GM18858 (cell line): Measurements from ENCODE around the gene ZNHIT1.
"Not testable (repeated sequence)": the region's sequence is repeated elsewhere in the genome, so short reads cannot be mapped to it uniquely, and the experiment has no call there.

ENCODE experiments used
- ATAC-seq: cut with Tn5 transposase; IDR thresholded peaks from one replicate; pipeline ENCODE4 v1.9.1; 2021; ENCODE audit not compliant: unreplicated experiment

Gene ZNHIT1

DNA sequence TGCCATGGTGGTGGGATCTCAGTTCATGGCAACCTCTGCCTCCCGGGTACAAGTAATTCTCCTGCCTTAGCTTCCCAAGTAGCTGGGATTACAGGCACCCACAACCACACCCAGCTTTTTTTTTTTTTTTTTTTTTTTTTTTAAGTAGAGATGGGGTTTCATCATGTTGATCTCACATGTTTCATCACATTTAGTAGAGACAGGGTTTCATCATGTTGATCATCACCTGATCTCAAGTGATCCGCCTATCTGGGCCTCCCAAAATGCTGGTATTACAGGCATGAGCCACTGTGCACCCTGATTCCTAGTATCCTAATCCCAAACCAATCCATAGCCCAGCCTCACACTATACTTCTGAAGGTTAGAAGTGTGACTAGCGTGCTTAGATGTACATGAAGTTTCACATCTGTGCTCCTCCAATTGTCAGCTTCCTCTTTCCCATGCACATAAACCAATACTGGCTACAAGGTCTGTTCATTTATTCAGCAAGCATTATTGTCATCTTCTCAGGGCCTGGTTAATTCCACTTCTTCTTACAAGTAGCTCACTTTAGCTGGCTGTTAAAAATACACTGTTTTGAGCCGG lies 31.0 kb upstream of the ZNHIT1 start:
- ATAC-seq: no peak

DNA sequence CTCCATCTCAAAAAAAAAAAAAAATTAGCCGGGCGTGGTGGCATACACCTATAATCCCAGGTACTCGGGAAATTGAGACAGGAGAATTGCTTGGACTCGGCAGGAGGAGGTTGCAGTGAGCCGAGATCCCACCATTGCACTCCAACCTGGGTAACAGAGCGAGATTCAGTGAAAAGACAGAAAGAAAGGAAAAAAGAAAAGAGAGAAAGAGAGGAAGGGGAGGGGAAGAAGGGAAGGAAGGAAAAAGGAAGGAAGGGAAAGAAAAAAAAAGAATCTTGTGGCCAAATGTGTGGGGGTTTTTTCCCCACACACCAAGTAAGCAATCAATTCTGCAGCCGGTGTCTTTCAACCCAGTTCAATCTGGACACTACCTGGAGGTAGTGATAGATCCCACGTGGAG lies 28.9 kb upstream of the ZNHIT1 start:
- ATAC-seq: no peak

DNA sequence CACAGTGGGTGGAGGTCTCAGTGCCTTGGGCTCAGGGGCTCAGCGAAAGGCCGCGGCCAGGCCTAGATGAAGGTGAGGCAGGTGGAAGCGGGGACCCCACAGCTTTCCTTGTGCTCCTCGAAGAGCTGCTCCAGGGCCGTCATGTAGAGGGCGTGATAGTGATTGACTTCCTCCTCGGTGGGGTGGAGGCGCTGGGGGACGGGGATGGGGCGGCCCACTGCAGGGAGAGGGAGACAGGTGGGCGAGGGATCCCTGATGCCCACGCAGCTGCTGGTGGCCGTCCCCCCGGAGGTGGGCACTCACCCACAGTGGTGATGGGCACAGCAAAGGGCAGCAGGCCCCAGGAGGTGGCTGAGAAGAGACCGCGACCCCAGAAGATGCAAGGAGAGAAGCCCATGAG lies 22.1 kb upstream of the ZNHIT1 start:
- ATAC-seq: no peak

DNA sequence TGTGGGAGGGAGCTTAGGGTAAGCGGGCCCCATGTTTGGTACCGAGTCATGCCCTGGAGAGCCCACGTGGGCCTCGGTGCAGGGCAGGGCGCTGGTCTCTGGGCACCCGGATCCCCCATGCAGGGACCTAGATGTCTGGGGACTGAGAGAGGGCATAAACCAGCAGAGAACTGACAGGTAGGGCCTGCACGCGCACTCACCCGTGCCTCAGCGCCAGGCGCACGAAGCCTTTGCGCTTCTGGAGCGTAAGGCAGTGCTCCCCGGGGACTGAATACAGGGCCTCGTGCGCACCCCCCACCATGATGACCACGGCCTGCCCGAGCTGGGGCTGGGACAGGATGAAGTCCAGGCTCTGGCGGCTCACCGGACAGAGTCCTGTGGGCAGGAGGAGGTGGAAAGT lies 20.0 kb upstream of the ZNHIT1 start:
- ATAC-seq: no peak

DNA sequence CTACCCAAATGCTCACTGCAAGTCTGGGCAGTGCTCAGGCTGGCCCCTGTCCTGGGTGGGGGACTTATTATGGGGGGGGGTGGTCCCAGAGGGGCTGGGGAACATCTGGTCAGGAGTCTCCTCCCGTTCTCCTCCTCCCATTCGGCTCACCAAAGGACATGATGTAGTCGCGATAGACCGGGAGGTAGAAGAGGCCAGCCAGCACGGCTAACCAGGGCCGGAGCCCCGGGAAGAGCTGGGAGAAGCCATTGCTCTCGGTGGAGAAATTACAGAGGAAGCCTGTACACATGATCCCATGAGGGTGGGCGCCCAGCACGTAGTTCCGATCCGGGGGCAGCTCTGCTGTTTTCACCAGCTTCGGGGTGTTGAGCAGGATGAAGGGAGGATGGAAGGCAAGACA lies 19.5 kb upstream of the ZNHIT1 start:
- no peak for ATAC-seq

DNA sequence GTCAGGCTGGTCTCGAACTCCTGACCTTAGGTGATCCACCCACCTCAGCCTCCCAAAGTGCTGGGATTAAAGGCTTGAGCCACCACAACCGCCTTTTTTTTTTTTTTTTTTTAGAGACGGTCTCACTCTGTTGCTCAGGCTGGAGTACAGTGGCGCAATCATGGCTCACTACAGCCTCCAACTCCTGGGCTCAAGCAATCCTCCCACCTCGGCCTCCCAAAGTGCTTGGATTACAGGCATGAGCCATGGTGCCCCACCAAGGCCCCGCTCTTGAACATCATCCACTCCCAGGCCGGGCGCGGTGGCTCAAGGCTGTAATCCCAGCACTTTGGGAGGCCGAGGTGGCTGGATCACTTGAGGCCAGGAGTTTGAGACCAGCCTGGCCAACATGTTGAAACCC lies 18.4 kb upstream of the ZNHIT1 start:
- not testable (repeated sequence) for ATAC-seq

DNA sequence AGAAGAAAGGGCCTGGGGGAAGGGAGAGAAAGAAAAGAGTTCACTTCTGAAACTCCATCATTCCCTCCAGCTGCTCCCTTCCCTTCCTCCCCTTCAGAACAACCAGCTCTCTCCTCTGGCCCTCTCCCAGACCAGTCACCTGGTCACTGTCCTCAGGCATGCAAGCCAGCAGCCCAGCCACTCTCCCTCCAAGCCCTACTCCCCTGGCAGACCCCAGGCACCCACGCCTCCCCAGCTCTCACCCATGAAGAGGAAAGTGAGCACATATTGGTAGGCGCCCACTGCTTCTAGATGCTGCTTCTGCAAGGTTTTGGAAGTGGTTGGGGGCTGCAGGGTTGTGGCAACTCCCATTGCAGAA lies 17.5 kb upstream of the ZNHIT1 start:
- no peak for ATAC-seq

DNA sequence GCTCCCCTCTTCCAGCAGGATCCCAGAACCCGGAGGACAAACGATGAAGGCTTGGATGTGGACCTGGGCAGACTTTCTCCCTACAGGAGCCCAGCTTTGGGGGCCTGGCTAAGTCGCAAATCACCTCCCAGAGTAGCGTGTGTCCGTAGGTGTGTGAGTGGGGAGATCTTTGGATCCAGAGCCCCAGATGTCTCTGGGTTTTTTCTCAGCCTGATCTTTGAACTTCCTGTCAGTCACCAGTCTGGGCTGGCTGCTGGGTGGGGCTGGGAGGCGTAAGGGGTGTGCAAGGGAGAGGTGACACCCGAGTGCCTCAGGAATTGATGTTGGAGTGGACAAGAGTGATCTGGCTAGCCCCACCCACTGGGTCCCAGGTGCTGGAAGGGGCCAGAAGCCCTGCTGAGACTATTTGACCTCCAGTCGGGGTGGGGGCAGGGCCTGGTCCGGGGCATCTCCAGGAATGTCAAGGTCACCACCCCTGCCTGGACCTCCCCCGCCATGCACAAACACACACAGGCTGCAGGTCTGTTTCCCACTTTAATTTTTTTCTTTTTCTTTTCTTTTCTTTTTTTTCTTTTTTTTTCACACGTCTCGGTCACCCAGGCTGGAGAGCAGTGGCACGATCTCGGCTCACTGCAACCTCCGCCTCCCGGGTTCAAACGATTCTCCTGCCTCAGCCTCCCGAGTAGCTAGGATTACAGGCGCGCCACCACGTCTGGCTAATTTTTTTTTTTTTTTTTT lies 16.9 kb upstream of the ZNHIT1 start, which contains the start of gene MOGAT3:
TSS of gene MOGAT3 (minus strand) at position 175 of the 738 bp plus-strand sequence. CDS start 182 bp downstream, outside the sequence.
- ATAC-seq: no peak

DNA sequence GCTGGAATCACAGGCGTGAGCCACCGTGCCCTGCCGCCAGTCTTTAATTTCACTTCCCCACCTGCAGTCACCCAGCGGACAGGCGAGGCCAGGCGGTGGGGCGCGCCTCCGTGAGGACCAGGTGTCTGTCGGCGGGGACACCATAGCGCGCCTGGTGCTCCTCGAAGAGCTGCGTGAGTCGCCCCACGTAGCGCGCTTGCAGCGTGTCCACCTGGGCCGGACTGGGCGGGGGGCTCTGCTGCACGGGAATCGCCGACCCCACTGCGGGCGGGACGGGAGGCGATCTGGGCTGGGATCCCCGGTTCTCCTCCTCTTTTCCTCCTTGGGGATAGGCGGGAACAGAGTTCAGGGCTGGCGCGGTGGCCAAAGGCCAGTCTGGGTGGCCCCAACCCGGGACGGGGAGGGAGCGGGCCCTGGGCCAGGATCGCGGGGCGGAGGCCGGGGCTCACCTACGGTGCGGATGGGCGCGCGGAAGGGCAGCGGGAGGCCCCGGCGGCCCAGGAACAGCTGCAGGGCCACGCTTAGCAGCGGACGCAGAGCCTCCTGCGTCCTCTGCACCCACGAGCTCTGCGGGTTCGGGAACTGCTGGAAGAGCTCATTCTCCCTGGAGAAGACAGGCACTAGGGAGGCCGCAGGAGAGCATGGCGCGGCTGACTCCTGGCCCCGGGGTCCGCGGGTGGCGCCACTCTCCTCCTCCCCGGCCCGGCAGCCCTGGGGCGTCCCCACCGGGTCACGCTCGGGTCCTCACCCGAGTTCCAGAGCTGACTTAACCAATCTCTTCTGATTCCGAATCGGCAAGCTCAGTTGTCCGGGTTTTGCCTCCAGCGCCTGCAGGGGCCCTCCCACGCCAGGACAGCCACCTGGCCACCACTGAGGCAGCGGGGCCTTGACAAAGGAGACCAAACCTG lies 16.0 kb upstream of the ZNHIT1 start:
- ATAC-seq: no peak

DNA sequence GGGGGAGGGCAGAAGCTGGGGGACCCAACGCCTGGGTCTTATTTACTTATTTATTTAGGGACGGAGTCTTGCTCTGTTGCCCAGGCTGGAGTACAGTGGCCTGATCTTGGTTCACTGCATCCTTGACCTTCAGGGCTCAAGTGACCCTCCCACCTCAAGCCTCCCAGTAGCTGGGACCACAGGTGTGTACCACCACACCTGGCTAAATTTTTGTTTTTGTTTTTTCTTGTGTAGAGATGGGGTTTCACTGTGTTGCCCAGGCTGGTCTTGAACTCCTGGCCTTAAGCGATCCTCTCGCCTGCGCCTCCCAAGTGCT lies 15.4 kb upstream of the ZNHIT1 start:
- ATAC-seq: no peak

DNA sequence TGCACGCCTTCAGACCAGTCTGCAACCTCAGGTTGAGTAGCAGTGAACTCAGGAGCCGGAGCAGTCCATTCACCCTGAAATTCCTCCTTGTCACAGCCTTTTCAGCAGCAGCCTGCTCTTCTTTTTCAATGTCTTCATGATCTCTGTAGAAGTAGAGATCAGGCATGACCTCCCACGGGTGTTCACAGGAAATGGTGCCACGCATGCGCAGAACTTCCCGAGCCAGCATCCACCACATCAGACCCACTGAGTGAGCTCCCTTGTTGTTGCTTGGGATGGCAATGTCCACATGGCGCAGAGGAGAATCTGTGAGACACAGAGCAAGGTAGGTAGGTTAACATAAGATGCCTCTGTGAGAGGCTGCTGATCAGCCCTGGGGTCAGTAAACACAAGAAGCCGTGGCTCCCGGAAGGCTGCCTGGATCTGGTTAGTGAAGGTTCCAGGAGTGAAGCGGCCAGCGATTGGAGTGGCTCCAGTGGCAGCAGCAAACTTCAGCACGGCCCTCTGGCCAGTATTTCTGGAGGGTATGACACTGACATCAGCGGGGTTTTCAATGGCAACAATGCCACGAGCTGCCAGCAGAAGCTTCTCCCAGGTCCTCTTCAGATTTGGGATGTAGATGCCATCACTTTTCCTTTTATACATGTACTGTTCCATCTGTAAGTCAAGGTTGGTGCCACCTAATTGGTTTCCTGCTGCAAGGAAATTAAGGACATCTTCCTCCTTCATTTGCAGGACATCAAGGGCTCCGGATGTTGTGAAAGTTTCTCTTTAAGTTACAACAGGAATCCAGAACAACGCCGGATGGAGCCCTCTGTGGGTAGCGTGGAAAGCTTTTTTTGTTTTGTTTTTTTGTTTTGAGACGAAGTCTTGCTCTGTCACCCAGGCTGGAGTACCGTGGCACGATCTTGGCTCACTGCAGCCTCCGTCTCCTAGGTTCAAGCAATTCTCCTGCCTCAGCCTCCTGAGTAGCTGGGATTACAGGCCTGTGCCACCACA lies 13.9 kb upstream of the ZNHIT1 start:
- ATAC-seq: not testable (repeated sequence)

DNA sequence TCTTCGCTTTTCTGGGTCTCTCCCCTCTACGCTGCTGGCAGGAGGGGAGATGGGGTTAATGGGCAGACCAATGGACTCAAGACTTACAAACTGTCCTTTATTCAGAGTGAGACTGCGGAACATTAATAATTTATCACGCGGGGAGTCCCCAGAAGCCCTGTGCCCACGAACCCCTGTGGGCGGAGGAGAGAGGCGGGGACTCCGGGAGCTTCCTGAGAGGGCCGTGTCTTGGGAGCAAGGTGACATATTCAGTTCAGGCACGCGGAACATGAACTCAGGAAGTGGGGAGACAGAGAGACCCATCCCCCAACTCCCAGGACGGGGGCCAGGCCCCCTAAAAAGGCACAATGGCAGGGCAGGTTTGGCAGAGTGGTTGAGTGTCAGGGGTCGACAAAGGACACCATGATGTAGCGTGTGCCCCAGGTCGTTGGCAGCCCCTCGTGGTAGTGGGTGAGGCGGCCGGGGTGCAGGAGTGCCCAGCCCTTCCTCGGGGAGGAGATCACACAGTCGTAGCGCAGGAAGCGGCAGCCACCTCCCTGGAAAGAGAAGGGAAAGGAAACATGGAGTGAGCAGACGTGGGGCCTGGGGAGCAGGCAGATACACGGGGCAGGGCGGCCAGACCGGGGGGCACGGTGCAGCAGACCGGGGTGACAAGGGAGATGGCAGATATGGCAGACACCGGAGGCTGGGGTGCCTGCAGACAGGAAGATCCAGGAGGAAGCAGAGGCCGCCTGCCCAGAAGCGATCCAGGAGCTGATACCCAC lies 11.9 kb upstream of the ZNHIT1 start:
- no peak for ATAC-seq

DNA sequence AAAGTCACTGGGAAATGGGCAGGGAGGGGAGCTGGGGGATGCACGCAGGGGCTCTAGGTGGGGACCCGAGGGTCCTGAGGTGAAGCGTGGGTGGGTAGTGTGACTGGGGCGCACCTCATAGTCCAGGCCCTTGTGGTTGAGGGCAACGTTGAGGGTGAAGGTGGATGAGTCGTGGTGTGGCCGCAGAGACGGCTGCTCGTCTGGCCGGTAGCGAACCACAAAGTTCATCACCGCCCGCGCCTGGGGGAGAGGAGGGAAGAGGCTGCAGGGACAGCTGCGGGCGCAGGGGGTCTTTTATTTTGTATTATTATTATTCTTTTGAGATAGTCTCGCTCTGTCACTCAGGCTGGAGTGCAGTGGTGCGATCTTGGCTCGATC lies 11.3 kb upstream of the ZNHIT1 start:
- no peak for ATAC-seq

DNA sequence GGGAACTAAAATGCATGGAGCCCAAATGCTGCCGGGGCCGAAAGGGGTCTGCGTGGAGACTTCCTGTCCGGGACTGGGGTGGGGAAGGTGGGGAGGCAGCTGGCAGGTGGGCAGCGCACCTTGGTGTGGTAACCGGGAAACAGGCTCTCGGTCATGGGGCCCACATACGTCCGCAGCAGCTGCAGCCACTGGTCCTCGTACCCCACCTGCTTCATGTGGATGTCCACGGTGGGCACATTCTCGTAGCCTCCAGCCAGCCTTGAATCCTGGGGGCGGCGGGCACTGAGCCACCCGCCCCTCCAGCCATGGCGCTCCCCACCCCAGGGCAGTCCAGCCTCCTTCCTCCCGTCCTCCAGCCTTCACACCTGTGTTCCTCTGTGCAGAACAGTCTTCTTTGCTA lies 10.5 kb upstream of the ZNHIT1 start:
- ATAC-seq: no peak

DNA sequence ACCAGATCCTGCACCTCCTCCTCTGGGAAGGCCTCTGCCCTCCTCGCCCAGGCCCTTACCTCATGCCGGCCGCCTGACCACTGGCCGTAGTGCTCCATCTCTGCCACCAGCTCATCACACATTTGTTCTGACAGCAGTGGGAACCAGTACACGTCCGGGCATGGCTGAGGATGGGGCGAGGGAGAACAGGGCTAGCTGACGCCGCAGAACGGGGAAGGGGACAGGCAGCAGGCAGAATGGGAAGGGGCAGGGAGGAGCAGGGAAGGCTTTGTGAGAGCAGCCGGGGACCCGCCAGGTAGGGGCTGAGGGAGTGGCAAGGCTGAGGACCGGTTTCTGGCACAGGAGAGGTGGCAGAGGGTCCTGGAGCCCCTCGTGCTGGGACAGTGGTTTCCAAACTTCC lies 9.2 kb upstream of the ZNHIT1 start:
- no peak for ATAC-seq

DNA sequence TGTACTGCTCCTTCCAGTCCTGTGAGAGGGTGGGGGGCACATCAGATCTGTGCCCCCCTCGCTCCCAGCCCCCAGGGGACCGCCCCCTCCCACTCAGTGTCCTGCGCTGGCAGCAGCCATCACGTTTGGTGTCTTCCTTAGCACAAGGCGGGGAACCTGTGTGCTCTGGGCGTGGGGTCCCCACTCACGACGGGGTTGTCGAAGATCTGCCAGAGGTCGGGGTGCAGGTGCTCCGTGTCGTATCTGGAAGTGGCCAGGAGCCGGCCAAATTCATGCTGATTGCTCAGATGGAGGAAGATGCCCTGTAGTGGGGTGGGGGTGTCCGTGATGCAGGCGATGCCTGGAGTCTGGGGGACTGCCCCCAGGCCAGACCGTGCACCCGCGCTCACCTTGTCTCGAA lies 7.8 kb upstream of the ZNHIT1 start:
- no peak for ATAC-seq

DNA sequence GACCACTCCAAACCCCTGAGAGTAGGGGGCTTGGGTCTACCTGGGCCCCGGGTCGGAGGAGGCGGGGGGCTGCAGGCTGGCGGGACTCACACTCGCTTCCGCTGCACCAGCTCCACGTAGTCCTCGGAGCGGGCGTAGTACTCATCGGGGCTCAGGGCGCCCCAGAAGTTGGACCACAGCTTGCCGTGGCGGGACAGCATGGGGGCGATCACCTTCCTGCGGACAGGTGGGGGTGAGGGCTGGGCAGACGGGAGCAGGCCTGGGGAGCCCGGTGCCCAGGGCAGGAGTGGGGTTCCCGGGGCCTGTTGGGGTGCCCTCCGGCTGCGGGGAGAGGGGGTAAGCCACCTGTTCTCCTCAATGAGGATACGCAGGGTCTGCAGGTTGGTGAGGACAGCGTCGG lies 6.5 kb upstream of the ZNHIT1 start:
- no peak for ATAC-seq

DNA sequence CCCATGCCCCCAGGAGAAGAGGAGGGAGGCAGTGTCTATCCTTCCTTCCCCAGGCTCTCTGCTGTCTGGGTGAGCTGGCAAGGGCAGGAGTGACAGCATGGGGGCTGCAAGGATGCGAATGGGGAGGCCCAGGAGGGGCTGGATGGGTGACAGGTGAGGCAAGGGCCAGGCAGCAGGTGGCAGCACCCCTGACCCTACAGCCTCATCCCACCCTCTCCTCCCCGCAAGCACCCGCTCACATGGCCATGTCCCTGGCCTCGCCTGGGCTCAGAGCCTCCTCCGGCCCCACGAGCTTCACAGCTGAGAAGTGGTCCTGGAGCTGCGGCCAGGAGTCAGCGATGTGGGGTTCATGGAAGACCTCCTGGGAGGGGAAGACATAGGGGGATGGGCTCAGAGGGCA lies 6.0 kb upstream of the ZNHIT1 start:
- ATAC-seq: no peak

DNA sequence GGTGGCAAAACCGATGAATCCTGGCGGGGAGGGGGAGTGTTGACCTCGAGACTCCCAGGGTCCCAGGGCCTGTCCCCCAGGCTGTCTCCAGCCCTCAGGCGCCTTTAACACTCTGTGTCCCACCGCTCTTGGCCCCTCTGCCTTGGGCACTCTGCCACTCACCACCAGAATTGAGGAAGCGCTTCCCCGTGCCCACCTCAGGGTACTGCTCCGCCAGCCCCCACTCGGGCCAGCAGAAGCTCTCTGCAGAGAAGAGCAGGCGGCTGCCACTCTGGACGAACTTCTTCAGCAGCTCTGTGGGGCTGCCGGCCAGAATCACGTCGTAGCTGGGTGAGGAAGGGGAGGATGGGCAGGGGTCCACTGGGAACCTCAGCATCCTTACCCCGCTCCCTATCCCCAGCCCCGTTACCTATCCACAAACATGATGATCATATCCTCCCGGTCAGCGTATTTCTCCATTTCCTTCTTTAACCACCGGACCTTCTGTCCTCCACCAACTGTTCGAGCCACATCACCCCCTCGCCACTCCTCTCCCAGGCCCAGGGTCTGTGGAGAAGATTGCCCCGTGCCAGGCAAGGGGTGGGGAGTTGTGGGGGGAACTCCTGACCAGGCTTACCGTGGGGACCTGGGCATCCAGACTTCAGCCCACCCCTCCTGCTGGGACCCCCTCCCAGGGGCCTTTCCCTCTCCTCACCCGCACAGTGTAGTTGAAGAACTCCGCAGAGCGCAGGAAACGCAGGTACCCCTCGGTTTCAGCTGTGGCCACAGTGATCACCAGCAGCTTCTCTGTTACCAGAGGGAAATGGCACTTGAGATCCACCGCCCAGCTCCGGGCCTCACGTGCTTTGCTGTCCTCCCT lies 1.7 kb upstream of the ZNHIT1 start:
- no peak for ATAC-seq
